Kidney epithelial cell (primary cell): Measurements from ENCODE around the gene SLC25A25. TPM values are rescaled to one million over a fixed set of nuclear protein-coding genes. Genes with fewer than 3 reads are reported as not detected.
A peak's percentile ranks its signal among the peaks of the same experiment; 100 is the strongest.
"Not testable (repeated sequence)": the region's sequence is repeated elsewhere in the genome, so short reads cannot be mapped to it uniquely, and the experiment has no call there.

Source experiments
- DNase-seq: peaks from one replicate; pipeline ENCODE4 v3.0.0-alpha.2; 2010; ENCODE audit warnings: low read depth
- H3K27me3 ChIP-seq: 2 replicates; pipeline ENCODE4 v1.6.0; 2011; ENCODE audit warnings: low read length; ENCODE audit not compliant: control insufficient read depth, insufficient read depth
- H3K36me3 ChIP-seq: 2 replicates; pipeline ENCODE4 v1.5.1; 2011; ENCODE audit warnings: low read length; ENCODE audit not compliant: control insufficient read depth, insufficient read depth
- H3K4me3 ChIP-seq: 2 replicates; pipeline ENCODE4 v1.5.1; 2011; ENCODE audit warnings: low read depth, mild to moderate bottlenecking, control low read depth, low read length
- CTCF ChIP-seq: IDR thresholded peaks from 2 replicates; pipeline ENCODE4 v1.5.1; 2011; ENCODE audit warnings: mild to moderate bottlenecking, moderate library complexity, low read length, control low read depth, inconsistent platforms; ENCODE audit not compliant: insufficient read depth, poor library complexity, severe bottlenecking
- total RNA-seq: library from RNA; depleted of rRNA; stranded (reverse); fragments of >200 nt; gene quantifications from 2 replicates; pipeline ENCODE4 v1.2.3, GENCODE V29; 2015

SLC25A25 gene
- total RNA-seq, 1 donor from 2014 or later, result 22.8 TPM

GRCh38 chr9:128127990-128128835, 60.2 kb downstream of the SLC25A25 start:
- DNase-seq, result no peak
- Histone ChIP-seq H3K27me3 (no peaks in the 10 kb centered on the region), H3K36me3 (no peaks in the 10 kb centered on the region), H3K4me3 (peak overlapping the region; percentile 80)
- TF ChIP-seq CTCF, result no peak

- Histone ChIP-seq H3K36me3 (no peaks in the 10 kb centered on the region), H3K27me3 (no peaks in the 10 kb centered on the region), H3K4me3 (peak overlapping the region; percentile 80)
- no peak for DNase-seq
- TF ChIP-seq CTCF, result no peak
Measured at GRCh38 chr9:128128836-128129590, 61.0 kb downstream of the SLC25A25 start.

GRCh38 chr9:128129976-128130590, 62.1 kb downstream of the SLC25A25 start:
- DNase-seq, H3K36me3 ChIP-seq, H3K27me3 ChIP-seq, H3K4me3 ChIP-seq: not testable (repeated sequence)

GRCh38 chr9:128130651-128131050, 62.6 kb downstream of the SLC25A25 start:
- H3K4me3 ChIP-seq, DNase-seq, H3K27me3 ChIP-seq, H3K36me3 ChIP-seq: not testable (repeated sequence)

- H3K4me3 ChIP-seq, DNase-seq, H3K27me3 ChIP-seq, H3K36me3 ChIP-seq: not testable (repeated sequence)
Measured at GRCh38 chr9:128131346-128131745, 63.3 kb downstream of the SLC25A25 start.

- not testable (repeated sequence) for H3K36me3 ChIP-seq, H3K27me3 ChIP-seq, H3K4me3 ChIP-seq, DNase-seq
Measured at GRCh38 chr9:128132139-128132538, 64.1 kb downstream of the SLC25A25 start.

- not testable (repeated sequence) for H3K36me3 ChIP-seq
Measured at GRCh38 chr9:128135561-128135960, 67.5 kb downstream of the SLC25A25 start.

GRCh38 chr9:128136816-128137793, 69.1 kb downstream of the SLC25A25 start:
- no peak for TF ChIP-seq CTCF
- DNase-seq, result peak; percentile 81
- Histone ChIP-seq H3K27me3 (peaks cover 10% of the 10 kb centered on the region), H3K4me3 (no peak overlapping the region), H3K36me3 (no peaks in the 10 kb centered on the region)

More at GRCh38 chr9:128135561-128135960, 67.5 kb downstream of the SLC25A25 start:
- DNase-seq, H3K4me3 ChIP-seq: not testable (repeated sequence)
- peaks cover 10% of the 10 kb centered on the region for H3K27me3 ChIP-seq
